Activated naive CD4-positive, alpha-beta T cell treated with anti-CD3 and anti-CD28 coated beads for 36 hours (primary cell): ENCODE measurements around the gene PLK3. TPM values are rescaled to one million over a fixed set of nuclear protein-coding genes. Genes with fewer than 3 reads are reported as not detected.

Source experiments
- CTCF ChIA-PET: fragments of 350-600 bp; sonication (Branson Sonifier 250); formaldehyde crosslinking; loops from one replicate; lab custom pipeline; 2021; ENCODE audit warnings: antibody characterized with exemption; lab: Charles Lee
- DNase-seq: peaks from one replicate; pipeline ENCODE4 v3.0.0-alpha.2; 2020
- H3K27ac Mint-ChIP-seq: one replicate; pipeline ENCODE4 v1.8.0; 2021; ENCODE audit warnings: mild to moderate bottlenecking, mixed read lengths
- H3K27me3 Mint-ChIP-seq: one replicate; pipeline ENCODE4 v1.8.0; 2021; ENCODE audit warnings: low read depth, mixed read lengths
- H3K36me3 Mint-ChIP-seq: one replicate; pipeline ENCODE4 v1.8.0; 2021; ENCODE audit warnings: low read depth, mixed read lengths
- H3K4me1 Mint-ChIP-seq: one replicate; pipeline ENCODE4 v1.8.0; 2021; ENCODE audit warnings: low read depth, mixed read lengths
- H3K4me3 Mint-ChIP-seq: one replicate; pipeline ENCODE4 v1.8.0; 2021; ENCODE audit warnings: mild to moderate bottlenecking, moderate library complexity, mixed read lengths
- H3K9me3 Mint-ChIP-seq: one replicate; pipeline ENCODE4 v1.8.0; 2021; ENCODE audit warnings: mixed read lengths
- intact Hi-C: fragments of 100-400 bp; cut with micrococcal nuclease; formaldehyde crosslinking; loops from one replicate; pipeline ENCODE4 v1.15.1; 2023
- total RNA-seq, 2 experiments: library from RNA; stranded (reverse); gene quantifications; one replicate each; pipeline ENCODE4 v1.2.3, GENCODE V29; 2021

Gene PLK3
- total RNA-seq, 2 experiments from 2014 or later, result 44.2 to 46.7 TPM

GRCh38 chr1:44854970-44855369 lies 54.8 kb downstream of the PLK3 start:
- DNase-seq, result no peak
- Mint-ChIP-seq H3K27me3 (no peaks in the 10 kb centered on the region), H3K27ac (no peak overlapping the region), H3K9me3 (no peaks in the 10 kb centered on the region), H3K4me3 (no peak overlapping the region), H3K4me1 (peaks cover 4% of the 10 kb centered on the region), H3K36me3 (peaks cover 35% of the 10 kb centered on the region)
- CTCF ChIA-PET, result interaction anchor here (0.6 kb wide), 1 partner anchor 123 kb away, joined by 5 read pairs; no protein-coding TSS in a partner anchor
- intact Hi-C loops, result no loop called here

Other genes with a start within 250 kb of the PLK3 start
- 1 to 10 TPM; 4.5 to 4.9 TPM for gene TMEM53, start 125.9 kb upstream of the PLK3 start, total RNA-seq
- 100 to 1,000 TPM; 143 to 155 TPM for gene ARMH1, start 125.7 kb upstream of the PLK3 start, total RNA-seq
- not detected for gene RNU5D-1, start 69.2 kb upstream of the PLK3 start, total RNA-seq
- gene KIF2C, start 60.5 kb upstream of the PLK3 start, total RNA-seq, result 100 to 1,000 TPM; 147 to 154 TPM
- gene RPS8, start 24.8 kb upstream of the PLK3 start, total RNA-seq, result 1,000 to 10,000 TPM; 3,619 to 3,772 TPM
- gene BEST4, start 12.2 kb upstream of the PLK3 start, total RNA-seq, result under 1 TPM; 0.74 to 0.79 TPM
- gene DYNLT4, start 7.0 kb downstream of the PLK3 start, total RNA-seq, result under 1 TPM; 0.62 to 0.67 TPM
- gene BTBD19, start 8.1 kb downstream of the PLK3 start, total RNA-seq, result 1 to 10 TPM; 5.9 to 6.7 TPM
- gene PTCH2, start 42.9 kb downstream of the PLK3 start, total RNA-seq, result 1 to 10 TPM in 1 of 2 experiments, under 1 TPM in 1; 0.94 to 1.0 TPM
- gene EIF2B3, start 186.2 kb downstream of the PLK3 start, total RNA-seq, result 10 to 100 TPM; 43.5 to 48.3 TPM
- gene HECTD3, start 210.9 kb downstream of the PLK3 start, total RNA-seq, result 10 to 100 TPM; 14.3 to 16.9 TPM
- 100 to 1,000 TPM; 117 to 126 TPM for gene UROD, start 211.9 kb downstream of the PLK3 start, total RNA-seq